Lower leg skin (tissue), 3 donors: Measurements from ENCODE around the gene TLE5.

Experiments used
- POLR2A ChIP-seq, 2 donors: fragments of 450-650 bp; IDR thresholded peaks; one replicate each; pipeline ENCODE4 v1.6.1; 2016 to 2017; ENCODE audit warnings: antibody characterized with exemption in 2 of 2, mild to moderate bottlenecking in 1 of 2, moderate library complexity in 1 of 2
- TF ChIP-seq, protein P1 (sequence below), 3 donors: fragments of 450-650 bp; IDR thresholded peaks; one replicate each; pipeline ENCODE4 v1.5.1; 2016; ENCODE audit warnings: antibody characterized with exemption in 3 of 3, mild to moderate bottlenecking in 3 of 3, moderate library complexity in 2 of 3

DNA sequence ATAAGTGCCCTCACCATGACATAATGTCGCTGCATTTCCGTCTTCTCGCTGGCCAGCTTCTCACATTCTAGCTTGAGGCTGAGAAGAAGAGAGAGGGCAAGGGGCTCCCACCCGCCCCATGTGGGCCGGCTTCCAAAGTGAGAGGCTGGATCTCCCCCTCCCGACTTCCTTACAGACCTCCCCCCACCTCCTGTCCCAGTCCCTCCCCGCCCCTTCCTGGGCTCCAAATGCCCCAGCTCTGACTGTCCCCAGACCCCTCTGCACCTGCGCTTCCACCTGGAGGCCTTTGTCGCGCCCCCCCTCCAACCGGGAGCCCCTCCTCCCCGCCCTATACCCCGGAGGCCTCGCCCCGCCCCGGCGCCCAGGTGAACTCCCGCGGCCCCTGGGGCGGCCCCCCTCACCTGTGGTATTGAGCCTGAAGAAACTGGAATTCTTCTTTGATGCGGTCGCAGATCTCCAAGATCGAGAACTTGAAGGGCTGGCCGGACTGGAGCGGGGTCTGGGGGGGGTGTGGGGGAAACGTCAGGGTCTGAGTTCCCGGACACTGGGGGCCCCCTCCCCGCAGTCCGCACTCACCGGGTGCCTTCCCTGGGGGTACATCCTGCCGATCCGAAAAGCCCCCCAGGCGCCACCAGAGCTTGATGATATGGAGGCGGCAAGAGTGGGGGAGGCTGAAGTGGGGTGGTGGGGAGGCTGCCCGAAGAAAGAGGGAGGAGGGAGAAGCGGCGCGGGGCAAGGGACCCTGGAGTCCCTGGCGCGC, 33.8 kb downstream of the TLE5 start:
- TF ChIP-seq, protein P1, sequence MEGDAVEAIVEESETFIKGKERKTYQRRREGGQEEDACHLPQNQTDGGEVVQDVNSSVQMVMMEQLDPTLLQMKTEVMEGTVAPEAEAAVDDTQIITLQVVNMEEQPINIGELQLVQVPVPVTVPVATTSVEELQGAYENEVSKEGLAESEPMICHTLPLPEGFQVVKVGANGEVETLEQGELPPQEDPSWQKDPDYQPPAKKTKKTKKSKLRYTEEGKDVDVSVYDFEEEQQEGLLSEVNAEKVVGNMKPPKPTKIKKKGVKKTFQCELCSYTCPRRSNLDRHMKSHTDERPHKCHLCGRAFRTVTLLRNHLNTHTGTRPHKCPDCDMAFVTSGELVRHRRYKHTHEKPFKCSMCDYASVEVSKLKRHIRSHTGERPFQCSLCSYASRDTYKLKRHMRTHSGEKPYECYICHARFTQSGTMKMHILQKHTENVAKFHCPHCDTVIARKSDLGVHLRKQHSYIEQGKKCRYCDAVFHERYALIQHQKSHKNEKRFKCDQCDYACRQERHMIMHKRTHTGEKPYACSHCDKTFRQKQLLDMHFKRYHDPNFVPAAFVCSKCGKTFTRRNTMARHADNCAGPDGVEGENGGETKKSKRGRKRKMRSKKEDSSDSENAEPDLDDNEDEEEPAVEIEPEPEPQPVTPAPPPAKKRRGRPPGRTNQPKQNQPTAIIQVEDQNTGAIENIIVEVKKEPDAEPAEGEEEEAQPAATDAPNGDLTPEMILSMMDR (IDR thresholded peaks at IDR 0.05): no peak
- no peak for TF ChIP-seq POLR2A (IDR thresholded peaks at IDR 0.05)
